Kidney epithelial cell (primary cell): ENCODE measurements around the gene LILRA6. TPM values are rescaled to one million over a fixed set of nuclear protein-coding genes. Genes with fewer than 3 reads are reported as not detected.
"Not testable (repeated sequence)": the region's sequence is repeated elsewhere in the genome, so short reads cannot be mapped to it uniquely, and the experiment has no call there.

Experiments used
- DNase-seq: peaks from one replicate; pipeline ENCODE4 v3.0.0-alpha.2; 2010; ENCODE audit warnings: low read depth
- H3K27me3 ChIP-seq: 2 replicates; pipeline ENCODE4 v1.6.0; 2011; ENCODE audit warnings: low read length; ENCODE audit not compliant: control insufficient read depth, insufficient read depth
- H3K36me3 ChIP-seq: 2 replicates; pipeline ENCODE4 v1.5.1; 2011; ENCODE audit warnings: low read length; ENCODE audit not compliant: control insufficient read depth, insufficient read depth
- H3K4me3 ChIP-seq: 2 replicates; pipeline ENCODE4 v1.5.1; 2011; ENCODE audit warnings: low read depth, mild to moderate bottlenecking, control low read depth, low read length
- CTCF ChIP-seq: IDR thresholded peaks from 2 replicates; pipeline ENCODE4 v1.5.1; 2011; ENCODE audit warnings: mild to moderate bottlenecking, moderate library complexity, low read length, control low read depth, inconsistent platforms; ENCODE audit not compliant: insufficient read depth, poor library complexity, severe bottlenecking
- total RNA-seq: library from RNA; depleted of rRNA; stranded (reverse); fragments of >200 nt; gene quantifications from 2 replicates; pipeline ENCODE4 v1.2.3, GENCODE V29; 2015

The LILRA6 gene
- total RNA-seq, 1 donor from 2014 or later: not detected

- Histone ChIP-seq H3K36me3 (no peaks in the 10 kb centered on the region), H3K4me3 (no peak overlapping the region), H3K27me3 (peaks cover 2% of the 10 kb centered on the region)
- no peak for TF ChIP-seq CTCF
- no peak for DNase-seq
These were observed 36.9 kb upstream of the LILRA6 start for GRCh38 chr19:54279406-54279962.

- not testable (repeated sequence) for H3K27me3 ChIP-seq, H3K36me3 ChIP-seq, DNase-seq, H3K4me3 ChIP-seq
These were observed 36.1 kb upstream of the LILRA6 start for GRCh38 chr19:54278571-54279195.

GRCh38 chr19:54278056-54278455, 35.5 kb upstream of the LILRA6 start:
- H3K27me3 ChIP-seq, DNase-seq, H3K36me3 ChIP-seq, H3K4me3 ChIP-seq: not testable (repeated sequence)

GRCh38 chr19:54277111-54277615, 34.6 kb upstream of the LILRA6 start:
- not testable (repeated sequence) for H3K36me3 ChIP-seq, H3K4me3 ChIP-seq, DNase-seq, H3K27me3 ChIP-seq

GRCh38 chr19:54275951-54276350, 33.4 kb upstream of the LILRA6 start:
- H3K36me3 ChIP-seq: no peaks in the 10 kb centered on the region
- TF ChIP-seq CTCF: no peak
- DNase-seq: no peak
- H3K27me3 ChIP-seq: peaks cover 2% of the 10 kb centered on the region
- H3K4me3 ChIP-seq: no peak overlapping the region

GRCh38 chr19:54274516-54274915, 31.9 kb upstream of the LILRA6 start:
- not testable (repeated sequence) for H3K4me3 ChIP-seq, DNase-seq, H3K27me3 ChIP-seq, H3K36me3 ChIP-seq

GRCh38 chr19:54273821-54274220, 31.2 kb upstream of the LILRA6 start:
- no peaks in the 10 kb centered on the region for H3K36me3 ChIP-seq

GRCh38 chr19:54272181-54272580, 29.6 kb upstream of the LILRA6 start:
- DNase-seq, H3K36me3 ChIP-seq, H3K4me3 ChIP-seq, H3K27me3 ChIP-seq: not testable (repeated sequence)

More at GRCh38 chr19:54273821-54274220, 31.2 kb upstream of the LILRA6 start:
- TF ChIP-seq CTCF: no peak
- DNase-seq: no peak
- H3K27me3 ChIP-seq: peaks cover 2% of the 10 kb centered on the region
- H3K4me3 ChIP-seq: no peak overlapping the region

GRCh38 chr19:54271587-54271986, 29.0 kb upstream of the LILRA6 start:
- H3K4me3 ChIP-seq, DNase-seq, H3K36me3 ChIP-seq, H3K27me3 ChIP-seq: not testable (repeated sequence)
